Spleen (tissue), 7 donors: ENCODE data around the gene COX4I1.

Experiments
- POLR2AphosphoS5 ChIP-seq, 3 donors: sonication (generic); formaldehyde crosslinking; IDR thresholded peaks; one replicate each; pipeline ENCODE4 v1.5.1; 2017; ENCODE audit warnings: antibody characterized with exemption in 3 of 3
- TF ChIP-seq, protein P1 (sequence below), 11 experiments: fragments of 200-600 bp in 7 of 11; fragments of 450-650 bp in 4 of 11; sonication (generic) in 4 of 11; IDR thresholded peaks in 8 of 11; conservative IDR thresholded peaks in 3 of 11; 1 replicate in 7 of 11; 2 replicates in 4 of 11; pipeline versions ENCODE4 v1.4.0 to v1.8.0; 2016 to 2021; ENCODE audit warnings: antibody characterized with exemption in 11 of 11, inconsistent platforms in 4 of 11, mild to moderate bottlenecking in 1 of 11
- donor health status: DM: no; HTN: no; CAD: no; lungs with moderate emphysema.
- donor health status: DM: no; HTN: no; CAD: no.
- donor health status: DM: no; HTN: no; CAD: no.

DNA sequence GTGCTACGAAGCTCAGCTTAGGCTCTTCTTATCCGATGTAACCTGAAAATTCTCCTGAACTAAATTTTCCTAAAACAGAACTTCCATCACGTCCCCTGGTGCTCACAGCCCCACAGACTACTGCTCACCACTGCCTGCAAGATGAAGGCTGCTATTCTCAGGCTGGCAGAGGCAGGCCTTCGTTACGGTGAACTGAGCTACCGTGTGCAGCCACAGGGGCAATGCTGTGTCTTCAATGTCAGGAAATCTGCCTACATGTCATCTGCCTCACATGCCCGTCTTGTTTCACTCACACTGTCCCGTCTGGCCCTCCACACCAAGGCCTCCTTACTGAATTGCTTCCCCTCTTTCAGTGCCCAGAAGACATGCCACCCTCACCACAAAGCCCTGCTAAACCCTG, 16.1 kb upstream of the COX4I1 start:
- TF ChIP-seq, protein P1, sequence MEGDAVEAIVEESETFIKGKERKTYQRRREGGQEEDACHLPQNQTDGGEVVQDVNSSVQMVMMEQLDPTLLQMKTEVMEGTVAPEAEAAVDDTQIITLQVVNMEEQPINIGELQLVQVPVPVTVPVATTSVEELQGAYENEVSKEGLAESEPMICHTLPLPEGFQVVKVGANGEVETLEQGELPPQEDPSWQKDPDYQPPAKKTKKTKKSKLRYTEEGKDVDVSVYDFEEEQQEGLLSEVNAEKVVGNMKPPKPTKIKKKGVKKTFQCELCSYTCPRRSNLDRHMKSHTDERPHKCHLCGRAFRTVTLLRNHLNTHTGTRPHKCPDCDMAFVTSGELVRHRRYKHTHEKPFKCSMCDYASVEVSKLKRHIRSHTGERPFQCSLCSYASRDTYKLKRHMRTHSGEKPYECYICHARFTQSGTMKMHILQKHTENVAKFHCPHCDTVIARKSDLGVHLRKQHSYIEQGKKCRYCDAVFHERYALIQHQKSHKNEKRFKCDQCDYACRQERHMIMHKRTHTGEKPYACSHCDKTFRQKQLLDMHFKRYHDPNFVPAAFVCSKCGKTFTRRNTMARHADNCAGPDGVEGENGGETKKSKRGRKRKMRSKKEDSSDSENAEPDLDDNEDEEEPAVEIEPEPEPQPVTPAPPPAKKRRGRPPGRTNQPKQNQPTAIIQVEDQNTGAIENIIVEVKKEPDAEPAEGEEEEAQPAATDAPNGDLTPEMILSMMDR (IDR thresholded peaks at IDR 0.05 in 8 of 11, conservative IDR thresholded peaks at IDR 0.05 in 3 of 11), result no peak
- TF ChIP-seq POLR2AphosphoS5 (IDR thresholded peaks at IDR 0.05), result no peak
